ENCODE measurements around the gene DUS2.
A peak's percentile ranks its signal among the peaks of the same experiment; 100 is the strongest.
"Not testable (repeated sequence)": the region's sequence is repeated elsewhere in the genome, so short reads cannot be mapped to it uniquely, and the experiment has no call there.

Gene DUS2

GRCh38 chr16:67998779-67999688, 24.1 kb upstream of the DUS2 start, which contains the start of gene DPEP2:
TSS of gene DPEP2 (minus strand) at chr16:67999484. CDS start at chr16:67993212, 6,272 bp downstream.
- DNase-seq: not testable (repeated sequence)

- no peak for DNase-seq
Observed at GRCh38 chr16:67999985-68000384, 23.1 kb upstream of the DUS2 start.

GRCh38 chr16:68000450-68000849, 22.6 kb upstream of the DUS2 start:
- no peak for DNase-seq

GRCh38 chr16:68003031-68003430, 20.1 kb upstream of the DUS2 start:
- no peak for DNase-seq

- DNase-seq: no peak
Observed at GRCh38 chr16:68005211-68005610, 17.9 kb upstream of the DUS2 start.

- DNase-seq: no peak
Observed at GRCh38 chr16:68005786-68006286, 17.2 kb upstream of the DUS2 start.

GRCh38 chr16:68009157-68009735, 13.8 kb upstream of the DUS2 start:
- DNase-seq: no peak

GRCh38 chr16:68009872-68010271, 13.2 kb upstream of the DUS2 start:
- DNase-seq: not testable (repeated sequence)

- DNase-seq: no peak
Observed at GRCh38 chr16:68013440-68013839, 9.6 kb upstream of the DUS2 start.

GRCh38 chr16:68015681-68016080, 7.4 kb upstream of the DUS2 start, which contains the start of gene DPEP2NB:
TSS of gene DPEP2NB (minus strand) at chr16:68015911. CDS start at chr16:68015770, 141 bp downstream.
- no peak for DNase-seq

- no peak for DNase-seq
Observed at GRCh38 chr16:68019167-68019680, 3.9 kb upstream of the DUS2 start.

- DNase-seq: no peak
Observed at GRCh38 chr16:68021490-68021889, 1.6 kb upstream of the DUS2 start.

GRCh38 chr16:68022278-68022727, 781 bp upstream of the DUS2 start:
- DNase-seq: peak; percentile 8

GRCh38 chr16:68028996-68029395, 5.9 kb downstream of the DUS2 start:
- no peak for DNase-seq

- not testable (repeated sequence) for DNase-seq
Observed at GRCh38 chr16:68030108-68030507, 7.0 kb downstream of the DUS2 start.

GRCh38 chr16:68031951-68032350, 8.9 kb downstream of the DUS2 start:
- DNase-seq: no peak

- no peak for DNase-seq
Observed at GRCh38 chr16:68033101-68033500, 10.0 kb downstream of the DUS2 start.

GRCh38 chr16:68035227-68035626, 12.1 kb downstream of the DUS2 start:
- DNase-seq: no peak

GRCh38 chr16:68037841-68038597, 14.9 kb downstream of the DUS2 start:
- DNase-seq: no peak

- peak; percentile 91 for DNase-seq
Observed at GRCh38 chr16:68040506-68041288, 17.6 kb downstream of the DUS2 start.

- no peak for DNase-seq
Observed at GRCh38 chr16:68041783-68042182, 18.7 kb downstream of the DUS2 start.

- no peak for DNase-seq
Observed at GRCh38 chr16:68046106-68046505, 23.0 kb downstream of the DUS2 start.
